OCI-LY1 (cell line): Measurements from ENCODE around the gene RABGAP1L.

Experiments used
- H2AFZ ChIP-seq: fragments of 200-600 bp; sonication (generic), shearing (Covaris generic); 2 replicates; pipeline ENCODE4 v1.6.0; 2014; ENCODE audit warnings: antibody characterized with exemption, mild to moderate bottlenecking, low read length
- H3F3A ChIP-seq: fragments of 200-600 bp; sonication (generic), shearing (Covaris generic); 2 replicates; pipeline ENCODE4 v1.6.0; 2014; ENCODE audit warnings: mild to moderate bottlenecking, antibody characterized with exemption, low read length, moderate library complexity; ENCODE audit not compliant: insufficient read depth
- H3K27ac ChIP-seq: fragments of 200-600 bp; sonication (generic); 2 replicates; pipeline ENCODE4 v1.5.1; 2014; ENCODE audit warnings: low read length, mixed run types, mild to moderate bottlenecking, low read depth; ENCODE audit not compliant: poor library complexity, severe bottlenecking
- H3K27me3 ChIP-seq: fragments of 200-600 bp; sonication (generic); 2 replicates; pipeline ENCODE4 v1.6.0; 2014; ENCODE audit warnings: antibody characterized with exemption, mild to moderate bottlenecking, low read length, moderate library complexity; ENCODE audit not compliant: insufficient read depth
- H3K36me3 ChIP-seq: fragments of 200-600 bp; sonication (generic); 2 replicates; pipeline ENCODE4 v1.6.1; 2014; ENCODE audit warnings: mild to moderate bottlenecking, antibody characterized with exemption, low read length, moderate library complexity, mixed read lengths; ENCODE audit not compliant: insufficient read depth
- H3K4me1 ChIP-seq: fragments of 200-600 bp; sonication (generic); 2 replicates; pipeline ENCODE4 v1.5.1; 2014; ENCODE audit warnings: mild to moderate bottlenecking, low read length, moderate library complexity; ENCODE audit not compliant: insufficient read depth, severe bottlenecking
- H3K4me2 ChIP-seq: fragments of 200-600 bp; sonication (generic), shearing (Covaris generic); 2 replicates; pipeline ENCODE4 v1.6.1; 2014; ENCODE audit warnings: low read length
- H3K4me3 ChIP-seq: fragments of 200-600 bp; sonication (generic); 2 replicates; pipeline ENCODE4 v1.5.1; 2014; ENCODE audit warnings: low read length, low read depth, mild to moderate bottlenecking, mixed read lengths; ENCODE audit not compliant: poor library complexity, severe bottlenecking
- H3K79me2 ChIP-seq: fragments of 200-600 bp; shearing (Covaris generic); 2 replicates; pipeline ENCODE4 v1.6.1; 2016; ENCODE audit warnings: mixed run types, low read length, mixed read lengths; ENCODE audit not compliant: insufficient read depth
- H3K9ac ChIP-seq: fragments of 200-600 bp; sonication (generic), shearing (Covaris generic); 2 replicates; pipeline ENCODE4 v1.6.1; 2014; ENCODE audit warnings: mild to moderate bottlenecking, low read length, mixed read lengths
- H3K9me2 ChIP-seq: fragments of 200-600 bp; sonication (generic), shearing (Covaris generic); 2 replicates; pipeline ENCODE4 v1.6.1; 2014; ENCODE audit warnings: low read depth, mild to moderate bottlenecking, low read length, mixed read lengths
- H3K9me3 ChIP-seq: fragments of 200-600 bp; shearing (Covaris generic); 2 replicates; pipeline ENCODE4 v1.6.1; 2014; ENCODE audit warnings: low read length, mixed read lengths
- H4K20me1 ChIP-seq: fragments of 200-600 bp; sonication (generic), shearing (Covaris generic); 2 replicates; pipeline ENCODE4 v1.6.0; 2016; ENCODE audit warnings: mild to moderate bottlenecking, low read length; ENCODE audit not compliant: insufficient read depth
- CTCF ChIP-seq: fragments of 200-600 bp; sonication (generic), shearing (Covaris generic); IDR thresholded peaks from 2 replicates; pipeline ENCODE4 v1.5.1; 2017; ENCODE audit warnings: mild to moderate bottlenecking, antibody characterized with exemption, low read length, moderate library complexity, mixed read lengths
- EZH2 ChIP-seq: fragments of 200-600 bp; sonication (generic), shearing (Covaris generic); IDR thresholded peaks from 2 replicates; pipeline ENCODE4 v1.8.0; 2017; ENCODE audit warnings: borderline replicate concordance, mixed run types, mild to moderate bottlenecking, antibody characterized with exemption, low read length, moderate library complexity, mixed read lengths

The RABGAP1L gene

DNA sequence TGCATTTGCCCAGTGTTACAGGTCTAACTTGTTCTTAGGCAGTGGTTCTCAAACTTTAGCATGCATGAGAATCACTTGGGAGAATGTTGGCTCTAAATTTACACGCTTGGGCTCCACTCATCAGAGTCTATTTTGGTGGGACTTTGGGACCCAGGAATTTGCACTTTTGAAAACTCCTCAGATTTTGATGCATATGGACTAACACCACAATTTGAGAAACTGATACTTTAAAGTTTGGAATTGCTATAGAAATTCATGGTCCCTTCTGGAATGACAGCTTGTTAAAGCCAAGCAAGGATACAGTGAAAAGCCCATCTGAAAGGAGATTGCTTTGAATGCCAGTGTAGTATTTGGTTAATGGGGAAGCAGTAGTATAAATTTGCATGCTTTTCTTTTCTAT lies 320.0 kb downstream of the RABGAP1L start:
- TF ChIP-seq EZH2: no peak
- TF ChIP-seq CTCF: no peak
- Histone ChIP-seq H3K27ac (no peak overlapping the region), H2AFZ (no peak overlapping the region), H3F3A (no peaks in the 10 kb centered on the region), H3K4me3 (no peak overlapping the region), H3K9me3 (no peaks in the 10 kb centered on the region), H3K9me2 (no peaks in the 10 kb centered on the region), H3K9ac (no peak overlapping the region), H3K27me3 (no peaks in the 10 kb centered on the region), H3K4me2 (no peak overlapping the region), H3K36me3 (no peaks in the 10 kb centered on the region), H4K20me1 (no peaks in the 10 kb centered on the region), H3K79me2 (no peaks in the 10 kb centered on the region), H3K4me1 (no peaks in the 10 kb centered on the region)

DNA sequence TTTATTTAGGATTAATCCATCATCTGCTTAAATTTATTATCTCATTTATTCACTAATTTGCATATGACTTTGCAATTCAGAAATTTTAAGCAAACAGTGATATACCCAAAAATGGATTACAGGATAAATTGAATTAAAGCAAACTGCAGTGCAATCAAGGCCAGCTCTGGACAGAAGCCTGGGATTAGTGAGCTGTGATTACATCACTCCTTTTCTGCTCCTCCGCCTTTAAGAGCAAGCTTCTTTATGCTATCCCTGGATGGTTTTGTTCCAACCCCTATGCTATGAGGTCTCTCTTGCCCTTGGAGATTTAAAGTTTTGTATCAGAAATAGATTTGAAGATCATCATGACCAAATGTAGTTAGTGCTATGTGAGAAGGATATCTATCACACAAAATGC lies 321.0 kb downstream of the RABGAP1L start:
- H3K36me3 ChIP-seq: no peaks in the 10 kb centered on the region
- TF ChIP-seq CTCF (no peak), EZH2 (no peak)
- H4K20me1 ChIP-seq: no peaks in the 10 kb centered on the region
- no peaks in the 10 kb centered on the region for H3K9me2 ChIP-seq
- H3K9ac ChIP-seq: no peak overlapping the region
- H3F3A ChIP-seq: no peaks in the 10 kb centered on the region
- H3K79me2 ChIP-seq: no peaks in the 10 kb centered on the region
- no peak overlapping the region for H2AFZ ChIP-seq
- H3K27ac ChIP-seq: no peak overlapping the region
- no peaks in the 10 kb centered on the region for H3K4me1 ChIP-seq
- H3K4me3 ChIP-seq: no peak overlapping the region
- no peaks in the 10 kb centered on the region for H3K9me3 ChIP-seq
- no peak overlapping the region for H3K4me2 ChIP-seq
- no peaks in the 10 kb centered on the region for H3K27me3 ChIP-seq

- no peak overlapping the region for H3K9ac ChIP-seq
- no peaks in the 10 kb centered on the region for H3F3A ChIP-seq
- no peak overlapping the region for H3K27ac ChIP-seq
- TF ChIP-seq CTCF: no peak
- no peak for TF ChIP-seq EZH2
- no peaks in the 10 kb centered on the region for H3K36me3 ChIP-seq
- no peaks in the 10 kb centered on the region for H3K4me1 ChIP-seq
- H3K27me3 ChIP-seq: no peaks in the 10 kb centered on the region
- no peaks in the 10 kb centered on the region for H3K9me3 ChIP-seq
- H3K4me2 ChIP-seq: no peak overlapping the region
- no peaks in the 10 kb centered on the region for H3K9me2 ChIP-seq
- H2AFZ ChIP-seq: no peak overlapping the region
- H3K79me2 ChIP-seq: no peaks in the 10 kb centered on the region
- H4K20me1 ChIP-seq: no peaks in the 10 kb centered on the region
- H3K4me3 ChIP-seq: no peak overlapping the region
Measured at GRCh38 chr1:174491606-174492005, 332.3 kb downstream of the RABGAP1L start.
